HG02981 (cell line): Measurements from ENCODE around the gene ZNF497.
A peak's percentile ranks its signal among the peaks of the same experiment; 100 is the strongest.
"Not testable (repeated sequence)": the region's sequence is repeated elsewhere in the genome, so short reads cannot be mapped to it uniquely, and the experiment has no call there.

Source experiments
- ATAC-seq: cut with Tn5 transposase; IDR thresholded peaks from one replicate; pipeline ENCODE4 v1.9.1; 2021; ENCODE audit warnings: mild to moderate bottlenecking, moderate library complexity; ENCODE audit not compliant: unreplicated experiment

Gene ZNF497

GRCh38 chr19:58395220-58395978, 32.8 kb upstream of the ZNF497 start, which contains the start of gene RNF225:
TSS of gene RNF225 (plus strand) at chr19:58395656. CDS start at chr19:58396090, 434 bp downstream.
- no peak for ATAC-seq

GRCh38 chr19:58394821-58395219, 32.3 kb upstream of the ZNF497 start:
- no peak for ATAC-seq

GRCh38 chr19:58393725-58394033, 31.1 kb upstream of the ZNF497 start:
- ATAC-seq = no peak

GRCh38 chr19:58392945-58393724, 30.6 kb upstream of the ZNF497 start:
- ATAC-seq = no peak

- no peak for ATAC-seq
Observed at GRCh38 chr19:58388175-58388526, 25.6 kb upstream of the ZNF497 start.

- no peak for ATAC-seq
Observed at GRCh38 chr19:58387338-58388174, 25.0 kb upstream of the ZNF497 start.

GRCh38 chr19:58386576-58387337, 24.2 kb upstream of the ZNF497 start, which contains the start of gene RPS5:
TSS of gene RPS5 (plus strand) at chr19:58387269. CDS start at chr19:58388138, 869 bp downstream.
- ATAC-seq = peak; percentile 90

- no peak for ATAC-seq
Observed at GRCh38 chr19:58385891-58386575, 23.5 kb upstream of the ZNF497 start.

- ATAC-seq = no peak
Observed at GRCh38 chr19:58385313-58385890, 22.9 kb upstream of the ZNF497 start.

GRCh38 chr19:58382997-58383603, 20.5 kb upstream of the ZNF497 start:
- no peak for ATAC-seq

GRCh38 chr19:58381460-58382212, 19.1 kb upstream of the ZNF497 start:
- no peak for ATAC-seq

GRCh38 chr19:58380662-58381459, 18.3 kb upstream of the ZNF497 start, which contains the start of gene ZNF837:
TSS of gene ZNF837 (minus strand) at chr19:58381030. CDS start at chr19:58369332, 11,698 bp downstream.
- ATAC-seq = peak; percentile 77

- ATAC-seq = no peak
Observed at GRCh38 chr19:58380037-58380661, 17.6 kb upstream of the ZNF497 start.

- ATAC-seq = no peak
Observed at GRCh38 chr19:58379246-58379645, 16.7 kb upstream of the ZNF497 start.

GRCh38 chr19:58376724-58377123, 14.2 kb upstream of the ZNF497 start:
- ATAC-seq = not testable (repeated sequence)

- ATAC-seq = no peak
Observed at GRCh38 chr19:58374200-58374599, 11.6 kb upstream of the ZNF497 start.
